IMR-90 (cell line): ENCODE data around the gene TM9SF4.

Experiments used
- CTCF ChIP-seq: conservative IDR thresholded peaks from 2 replicates; pipeline ENCODE4 v1.5.1; 2012; ENCODE audit warnings: mild to moderate bottlenecking, low read depth, low read length, improper control_type of control experiment
- POLR2A ChIP-seq: IDR thresholded peaks from 2 replicates; pipeline ENCODE4 v1.6.1; 2012; ENCODE audit warnings: mild to moderate bottlenecking, low read depth, low read length
- RFX5 ChIP-seq: IDR thresholded peaks from 2 replicates; pipeline ENCODE4 v1.8.0; 2012; ENCODE audit warnings: low read depth, mild to moderate bottlenecking, low read length, moderate library complexity

- TF ChIP-seq RFX5: no peak
- no peak for TF ChIP-seq CTCF
- no peak for TF ChIP-seq POLR2A
Observed at GRCh38 chr20:32150291-32150848, 40.9 kb downstream of the TM9SF4 start.
